ENCODE measurements around the gene RNF149.

- TF ChIP-seq POLR2A (IDR thresholded peaks at IDR 0.05) (no peak), CTCF (IDR thresholded peaks at IDR 0.05) (no peak), EP300 (IDR thresholded peaks at IDR 0.05; ENCODE audit: low read depth) (no peak)
Observed at GRCh38 chr2:101300164-101300563, 8.3 kb downstream of the RNF149 start.
